ENCODE results near the gene HSD17B4. TPM values are rescaled to one million over a fixed set of nuclear protein-coding genes. Genes with fewer than 3 reads are reported as not detected.
"Not testable (repeated sequence)": the region's sequence is repeated elsewhere in the genome, so short reads cannot be mapped to it uniquely, and the experiment has no call there.

HSD17B4 gene
- total RNA-seq, 2 donors from 2014 or later = 144 to 188 TPM

- intact Hi-C loops (cut with DNase I) = no loop called here
- no peak for DNase-seq (ENCODE audit: low spot score)
These were observed 16.0 kb downstream of the HSD17B4 start for GRCh38 chr5:119468286-119468685.

- no peak for DNase-seq (ENCODE audit: low spot score)
- intact Hi-C loops (cut with DNase I) = no loop called here
These were observed 17.9 kb downstream of the HSD17B4 start for GRCh38 chr5:119470105-119470763.

- no peak for DNase-seq (ENCODE audit: low spot score)
- intact Hi-C loops (cut with DNase I) = no loop called here
These were observed 18.7 kb downstream of the HSD17B4 start for GRCh38 chr5:119470851-119471451.

GRCh38 chr5:119473241-119473640, 20.9 kb downstream of the HSD17B4 start:
- no peak for DNase-seq (ENCODE audit: low spot score)
- intact Hi-C loops (cut with DNase I) = no loop called here

- intact Hi-C loops (cut with DNase I) = no loop called here
- no peak for DNase-seq (ENCODE audit: low spot score)
These were observed 24.0 kb downstream of the HSD17B4 start for GRCh38 chr5:119476341-119476740.

- intact Hi-C loops (cut with DNase I) = no loop called here
- no peak for DNase-seq (ENCODE audit: low spot score)
These were observed 26.5 kb downstream of the HSD17B4 start for GRCh38 chr5:119478781-119479180.

- DNase-seq (ENCODE audit: low spot score); intact Hi-C loops (cut with DNase I): not testable (repeated sequence)
These were observed 28.3 kb downstream of the HSD17B4 start for GRCh38 chr5:119480629-119481028.

GRCh38 chr5:119483155-119483554, 30.9 kb downstream of the HSD17B4 start:
- intact Hi-C loops (cut with DNase I) = no loop called here
- DNase-seq (ENCODE audit: low spot score) = no peak

- DNase-seq (ENCODE audit: low spot score) = no peak
- intact Hi-C loops (cut with DNase I) = no loop called here
These were observed 32.6 kb downstream of the HSD17B4 start for GRCh38 chr5:119484884-119485283.

- intact Hi-C loops (cut with DNase I) = no loop called here
- DNase-seq (ENCODE audit: low spot score) = no peak
These were observed 49.4 kb downstream of the HSD17B4 start for GRCh38 chr5:119501671-119502179.

- intact Hi-C loops (cut with DNase I); DNase-seq (ENCODE audit: low spot score): not testable (repeated sequence)
These were observed 51.6 kb downstream of the HSD17B4 start for GRCh38 chr5:119503939-119504338.

- DNase-seq (ENCODE audit: low spot score) = no peak
- intact Hi-C loops (cut with DNase I) = no loop called here
These were observed 60.0 kb downstream of the HSD17B4 start for GRCh38 chr5:119512277-119512676.

GRCh38 chr5:119515192-119515591, 62.9 kb downstream of the HSD17B4 start:
- DNase-seq (ENCODE audit: low spot score) = no peak
- intact Hi-C loops (cut with DNase I) = no loop called here

GRCh38 chr5:119517115-119517514, 64.8 kb downstream of the HSD17B4 start:
- intact Hi-C loops (cut with DNase I) = not testable (repeated sequence)
- peak; percentile 54 for DNase-seq (ENCODE audit: low spot score)

- DNase-seq (ENCODE audit: low spot score) = no peak
- intact Hi-C loops (cut with DNase I) = no loop called here
These were observed 68.9 kb downstream of the HSD17B4 start for GRCh38 chr5:119521232-119521631.

GRCh38 chr5:119522841-119523240, 70.5 kb downstream of the HSD17B4 start:
- no peak for DNase-seq (ENCODE audit: low spot score)
- intact Hi-C loops (cut with DNase I) = no loop called here

GRCh38 chr5:119524485-119524884, 72.2 kb downstream of the HSD17B4 start:
- no peak for DNase-seq (ENCODE audit: low spot score)
- intact Hi-C loops (cut with DNase I) = no loop called here

- DNase-seq (ENCODE audit: low spot score) = no peak
- intact Hi-C loops (cut with DNase I) = no loop called here
These were observed 75.1 kb downstream of the HSD17B4 start for GRCh38 chr5:119527351-119527750.

- intact Hi-C loops (cut with DNase I) = no loop called here
These were observed 77.5 kb downstream of the HSD17B4 start for GRCh38 chr5:119529811-119530210.

GRCh38 chr5:119532637-119533036, 80.3 kb downstream of the HSD17B4 start:
- intact Hi-C loops (cut with DNase I) = no loop called here
- DNase-seq (ENCODE audit: low spot score) = no peak

More at GRCh38 chr5:119529811-119530210, 77.5 kb downstream of the HSD17B4 start:
- DNase-seq (ENCODE audit: low spot score) = no peak

- intact Hi-C loops (cut with DNase I) = no loop called here
- DNase-seq (ENCODE audit: low spot score) = no peak
These were observed 85.4 kb downstream of the HSD17B4 start for GRCh38 chr5:119537704-119538103.
